GM20431 (cell line): ENCODE measurements around the gene CCDC15.
"Not testable (repeated sequence)": the region's sequence is repeated elsewhere in the genome, so short reads cannot be mapped to it uniquely, and the experiment has no call there.

Source experiments
- in situ Hi-C: fragments of 300-500 bp; cut with MseI, MboI; formaldehyde crosslinking; loops from one replicate; pipeline ENCODE4 v1.15.0; 2020; ENCODE audit warnings: low sequenced_read_pairs; ENCODE audit not compliant: unreplicated experiment

The CCDC15 gene

DNA sequence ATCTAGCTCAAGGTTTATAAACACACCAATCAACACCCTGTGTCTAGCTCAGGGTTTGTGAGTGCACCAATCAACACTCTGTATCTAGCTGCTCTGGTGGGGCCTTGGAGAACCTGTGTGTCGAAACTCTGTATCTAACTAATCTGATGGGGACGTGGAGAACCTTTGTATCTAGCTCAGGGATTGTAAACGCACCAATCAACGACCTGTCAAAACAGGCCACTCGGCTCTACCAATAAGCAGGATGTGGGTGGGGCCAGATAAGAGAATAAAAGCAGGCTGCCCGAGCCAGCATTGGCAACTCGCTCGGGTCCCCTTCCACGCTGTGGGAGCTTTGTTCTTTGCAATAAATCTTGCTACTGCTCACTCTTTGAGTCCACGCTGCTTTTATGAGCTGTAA, 136.1 kb downstream of the CCDC15 start:
- in situ Hi-C loops: not testable (repeated sequence)

DNA sequence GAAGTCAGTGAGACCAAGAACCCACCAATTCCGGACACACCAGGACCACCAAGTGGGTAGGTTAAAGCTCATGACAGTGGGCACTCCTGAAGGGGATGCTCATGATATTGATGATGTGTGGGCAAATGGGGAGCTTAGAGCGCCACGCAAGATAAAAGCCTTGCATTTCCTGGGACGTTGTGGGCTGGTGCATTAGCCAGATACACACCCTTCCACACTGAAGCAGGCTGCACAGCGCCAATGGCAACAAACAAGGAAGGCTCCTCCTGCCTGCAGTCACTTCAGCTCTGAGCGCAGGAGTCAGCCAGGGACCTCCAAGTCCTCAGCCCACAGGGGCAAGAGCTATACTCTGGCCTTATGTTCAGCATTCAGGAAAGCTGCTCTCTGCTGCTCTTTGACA, 136.8 kb downstream of the CCDC15 start:
- in situ Hi-C loops: no loop called here
